ENCODE results near the gene GM2A. TPM values are rescaled to one million over a fixed set of nuclear protein-coding genes. Genes with fewer than 3 reads are reported as not detected.
"Not testable (repeated sequence)": the region's sequence is repeated elsewhere in the genome, so short reads cannot be mapped to it uniquely, and the experiment has no call there.

The GM2A gene
- total RNA-seq, 1 donor from 2014 or later = 38.7 TPM

- DNase-seq (ENCODE audit: low spot score) = no peak
Observed at GRCh38 chr5:151227918-151228447, 25.0 kb upstream of the GM2A start.

- DNase-seq (ENCODE audit: low spot score) = no peak
Observed at GRCh38 chr5:151228986-151229385, 24.0 kb upstream of the GM2A start.

- no peak for DNase-seq (ENCODE audit: low spot score)
Observed at GRCh38 chr5:151230048-151230680, 22.8 kb upstream of the GM2A start.

GRCh38 chr5:151231359-151231758 is 21.6 kb upstream of the GM2A start:
- DNase-seq (ENCODE audit: low spot score) = no peak

GRCh38 chr5:151233616-151234085 is 19.3 kb upstream of the GM2A start:
- DNase-seq (ENCODE audit: low spot score) = no peak

GRCh38 chr5:151234476-151235238 is 18.3 kb upstream of the GM2A start:
- DNase-seq (ENCODE audit: low spot score) = no peak

GRCh38 chr5:151235239-151235571 is 17.8 kb upstream of the GM2A start:
- not testable (repeated sequence) for DNase-seq (ENCODE audit: low spot score)

- no peak for DNase-seq (ENCODE audit: low spot score)
Observed at GRCh38 chr5:151236888-151237287, 16.1 kb upstream of the GM2A start.

GRCh38 chr5:151237685-151238084 is 15.3 kb upstream of the GM2A start:
- no peak for DNase-seq (ENCODE audit: low spot score)

GRCh38 chr5:151238303-151238741 is 14.7 kb upstream of the GM2A start:
- DNase-seq (ENCODE audit: low spot score) = no peak

- DNase-seq (ENCODE audit: low spot score) = no peak
Observed at GRCh38 chr5:151239237-151239861, 13.6 kb upstream of the GM2A start.

- not testable (repeated sequence) for DNase-seq (ENCODE audit: low spot score)
Observed at GRCh38 chr5:151240268-151240835, 12.6 kb upstream of the GM2A start.

GRCh38 chr5:151240924-151241635 is 11.9 kb upstream of the GM2A start:
- no peak for DNase-seq (ENCODE audit: low spot score)

- no peak for DNase-seq (ENCODE audit: low spot score)
Observed at GRCh38 chr5:151243127-151243526, 9.9 kb upstream of the GM2A start.

- DNase-seq (ENCODE audit: low spot score) = no peak
Observed at GRCh38 chr5:151243564-151243963, 9.4 kb upstream of the GM2A start.

GRCh38 chr5:151244206-151244605 is 8.8 kb upstream of the GM2A start:
- no peak for DNase-seq (ENCODE audit: low spot score)

- DNase-seq (ENCODE audit: low spot score) = no peak
Observed at GRCh38 chr5:151245680-151246219, 7.2 kb upstream of the GM2A start.

GRCh38 chr5:151248651-151249050 is 4.3 kb upstream of the GM2A start:
- DNase-seq (ENCODE audit: low spot score) = no peak

GRCh38 chr5:151249281-151249680 is 3.7 kb upstream of the GM2A start:
- no peak for DNase-seq (ENCODE audit: low spot score)

- DNase-seq (ENCODE audit: low spot score) = no peak
Observed at GRCh38 chr5:151250346-151251000, 2.5 kb upstream of the GM2A start.

Data from mesenteric fat pad (tissue), 1 donor.